GM18909 (cell line): ENCODE data around the gene HNRNPUL1.
"Not testable (repeated sequence)": the region's sequence is repeated elsewhere in the genome, so short reads cannot be mapped to it uniquely, and the experiment has no call there.

Experiments used
- ATAC-seq: cut with Tn5 transposase; IDR thresholded peaks from one replicate; pipeline ENCODE4 v1.9.1; 2021; ENCODE audit warnings: mild to moderate bottlenecking; ENCODE audit not compliant: unreplicated experiment, poor library complexity

HNRNPUL1 gene

GRCh38 chr19:41324231-41324702 is 60.1 kb downstream of the HNRNPUL1 start:
- no peak for ATAC-seq

GRCh38 chr19:41324921-41325639 is 60.9 kb downstream of the HNRNPUL1 start:
- ATAC-seq: no peak

GRCh38 chr19:41325640-41325946 is 61.4 kb downstream of the HNRNPUL1 start:
- no peak for ATAC-seq

GRCh38 chr19:41325947-41326706 is 62.0 kb downstream of the HNRNPUL1 start:
- ATAC-seq: no peak

- no peak for ATAC-seq
Measured at GRCh38 chr19:41327076-41327575, 63.0 kb downstream of the HNRNPUL1 start.

- peak; percentile 67 for ATAC-seq
Measured at GRCh38 chr19:41327576-41328156, 63.5 kb downstream of the HNRNPUL1 start.

GRCh38 chr19:41328157-41328841 is 64.1 kb downstream of the HNRNPUL1 start:
- ATAC-seq: peak; percentile 7

GRCh38 chr19:41328842-41329225 is 64.7 kb downstream of the HNRNPUL1 start:
- no peak for ATAC-seq

- ATAC-seq: no peak
Measured at GRCh38 chr19:41330481-41330880, 66.3 kb downstream of the HNRNPUL1 start.

- no peak for ATAC-seq
Measured at GRCh38 chr19:41330946-41331678, 66.9 kb downstream of the HNRNPUL1 start.

- no peak for ATAC-seq
Measured at GRCh38 chr19:41332000-41332399, 67.8 kb downstream of the HNRNPUL1 start.

GRCh38 chr19:41332468-41332867 is 68.3 kb downstream of the HNRNPUL1 start:
- ATAC-seq: no peak

GRCh38 chr19:41334793-41335192 is 70.6 kb downstream of the HNRNPUL1 start:
- ATAC-seq: no peak

GRCh38 chr19:41335467-41335866 is 71.3 kb downstream of the HNRNPUL1 start:
- ATAC-seq: no peak

GRCh38 chr19:41339936-41340335 is 75.8 kb downstream of the HNRNPUL1 start:
- no peak for ATAC-seq

GRCh38 chr19:41341669-41342490 is 77.7 kb downstream of the HNRNPUL1 start:
- ATAC-seq: no peak

- no peak for ATAC-seq
Measured at GRCh38 chr19:41344162-41344561, 80.0 kb downstream of the HNRNPUL1 start.

- ATAC-seq: not testable (repeated sequence)
Measured at GRCh38 chr19:41346916-41347315, 82.7 kb downstream of the HNRNPUL1 start.

GRCh38 chr19:41350735-41351338 is 86.7 kb downstream of the HNRNPUL1 start:
- ATAC-seq: peak; percentile 0
